GM13976 (cell line): ENCODE results near the gene MS4A4A.

ENCODE experiments used
- DNase-seq: peaks from one replicate; pipeline ENCODE4 v3.0.0; 2012; ENCODE audit warnings: low spot score
- CTCF ChIP-seq: IDR thresholded peaks from 2 replicates; pipeline ENCODE4 v1.5.1; 2012; ENCODE audit warnings: borderline replicate concordance, mild to moderate bottlenecking; ENCODE audit not compliant: insufficient read depth; ENCODE audit errors: extremely low read depth, missing control alignments, control extremely low read depth
- in situ Hi-C: fragments of 300-500 bp; cut with MboI; formaldehyde crosslinking; loops from one replicate; pipeline ENCODE4 v1.12.0; 2022; ENCODE audit warnings: low sequenced_read_pairs, mixed read lengths, inconsistent platforms; ENCODE audit not compliant: unreplicated experiment

MS4A4A gene

GRCh38 chr11:60280412-60280811, at the start of gene MS4A4A:
Gene MS4A4A (plus strand): TSS chr11:60280666. CDS start chr11:60280676, 10 bp downstream.
- DNase-seq, result no peak
- in situ Hi-C loops, result no loop called here
- no peak for TF ChIP-seq CTCF

GRCh38 chr11:60230681-60231080, 49.8 kb upstream of the MS4A4A start:
- DNase-seq, result no peak
- TF ChIP-seq CTCF, result no peak
- in situ Hi-C loops, result no loop called here

- DNase-seq, result no peak
- in situ Hi-C loops, result no loop called here
- no peak for TF ChIP-seq CTCF
Observed at GRCh38 chr11:60235321-60235720, 45.1 kb upstream of the MS4A4A start.

GRCh38 chr11:60240662-60241061, 39.8 kb upstream of the MS4A4A start:
- TF ChIP-seq CTCF, result no peak
- in situ Hi-C loops, result no loop called here
- no peak for DNase-seq

- no peak for DNase-seq
- in situ Hi-C loops, result no loop called here
- no peak for TF ChIP-seq CTCF
Observed at GRCh38 chr11:60241786-60242185, 38.7 kb upstream of the MS4A4A start.

GRCh38 chr11:60242740-60243239, 37.7 kb upstream of the MS4A4A start, which contains the start of gene MS4A4E:
Gene MS4A4E (minus strand): TSS chr11:60243137. CDS start chr11:60230055, 13,082 bp downstream.
- no peak for TF ChIP-seq CTCF
- in situ Hi-C loops, result no loop called here
- no peak for DNase-seq
